Right ventricle myocardium inferior (tissue), 1 donor: ENCODE measurements around the gene PSAP. TPM values are rescaled to one million over a fixed set of nuclear protein-coding genes. Genes with fewer than 3 reads are reported as not detected.

Experiments used
- microRNA-seq: library from miRNA; unstranded; fragments of <30 nt; microRNA quantifications from one replicate; pipeline ENCODE4 v1.2.0, GENCODE V29; 2020
- total RNA-seq: library from RNA; stranded (reverse); fragmentation: NEBNext Ultra II Directional; extraction: Animal tissue kit (Norgen Biotek cat#: 25700); gene quantifications from one replicate; pipeline ENCODE4 v1.2.1, GENCODE V29; 2021
- donor health status: DM: no; HTN: yes; CAD: no; lungs with severe emphysema.

Gene PSAP
- total RNA-seq, 1 donor from 2014 or later: 1,777 TPM

Small RNA genes within 50 kb of the gene (microRNA-seq; reads per million reads assigned to microRNA genes)
- not detected for gene MIR7152

Other genes with a start within 250 kb of the PSAP start
- gene C10orf105, start 131.5 kb downstream of the PSAP start, total RNA-seq: 0.05 TPM
- 140 TPM for gene VSIR, start 77.7 kb downstream of the PSAP start, total RNA-seq
- gene CHST3, start 113.1 kb upstream of the PSAP start, total RNA-seq: 18.1 TPM
- 10.4 TPM for gene SPOCK2, start 237.3 kb upstream of the PSAP start, total RNA-seq